GM12874 (cell line): ENCODE measurements around the gene SOX13.

Experiments used
- TF ChIP-seq, protein P1 (sequence below): IDR thresholded peaks from 2 replicates; pipeline ENCODE4 v1.5.1; 2011; ENCODE audit warnings: low read depth, mild to moderate bottlenecking, control low read depth, low read length, moderate library complexity; ENCODE audit not compliant: insufficient read depth

SOX13 gene

DNA sequence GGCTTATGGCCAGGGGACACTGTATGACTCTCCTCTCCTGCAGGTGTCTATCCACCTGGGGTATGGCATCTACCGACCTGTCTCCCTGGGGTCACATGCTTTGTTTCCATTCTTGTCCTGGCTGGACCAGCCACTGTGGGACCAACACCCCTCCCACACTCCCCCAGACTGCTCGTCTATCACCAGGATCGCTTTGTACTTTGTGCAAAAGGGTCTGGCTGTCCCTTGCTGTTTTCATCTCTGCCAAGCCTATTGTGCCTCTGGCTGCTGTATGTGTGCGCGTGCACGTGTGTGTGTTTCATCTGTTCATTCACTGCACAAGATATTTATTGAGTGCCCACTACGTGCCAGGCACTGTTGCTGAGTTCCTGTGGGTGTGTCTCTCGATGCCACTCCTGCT, 53.5 kb downstream of the SOX13 start:
- TF ChIP-seq, protein P1, sequence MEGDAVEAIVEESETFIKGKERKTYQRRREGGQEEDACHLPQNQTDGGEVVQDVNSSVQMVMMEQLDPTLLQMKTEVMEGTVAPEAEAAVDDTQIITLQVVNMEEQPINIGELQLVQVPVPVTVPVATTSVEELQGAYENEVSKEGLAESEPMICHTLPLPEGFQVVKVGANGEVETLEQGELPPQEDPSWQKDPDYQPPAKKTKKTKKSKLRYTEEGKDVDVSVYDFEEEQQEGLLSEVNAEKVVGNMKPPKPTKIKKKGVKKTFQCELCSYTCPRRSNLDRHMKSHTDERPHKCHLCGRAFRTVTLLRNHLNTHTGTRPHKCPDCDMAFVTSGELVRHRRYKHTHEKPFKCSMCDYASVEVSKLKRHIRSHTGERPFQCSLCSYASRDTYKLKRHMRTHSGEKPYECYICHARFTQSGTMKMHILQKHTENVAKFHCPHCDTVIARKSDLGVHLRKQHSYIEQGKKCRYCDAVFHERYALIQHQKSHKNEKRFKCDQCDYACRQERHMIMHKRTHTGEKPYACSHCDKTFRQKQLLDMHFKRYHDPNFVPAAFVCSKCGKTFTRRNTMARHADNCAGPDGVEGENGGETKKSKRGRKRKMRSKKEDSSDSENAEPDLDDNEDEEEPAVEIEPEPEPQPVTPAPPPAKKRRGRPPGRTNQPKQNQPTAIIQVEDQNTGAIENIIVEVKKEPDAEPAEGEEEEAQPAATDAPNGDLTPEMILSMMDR, result no peak

DNA sequence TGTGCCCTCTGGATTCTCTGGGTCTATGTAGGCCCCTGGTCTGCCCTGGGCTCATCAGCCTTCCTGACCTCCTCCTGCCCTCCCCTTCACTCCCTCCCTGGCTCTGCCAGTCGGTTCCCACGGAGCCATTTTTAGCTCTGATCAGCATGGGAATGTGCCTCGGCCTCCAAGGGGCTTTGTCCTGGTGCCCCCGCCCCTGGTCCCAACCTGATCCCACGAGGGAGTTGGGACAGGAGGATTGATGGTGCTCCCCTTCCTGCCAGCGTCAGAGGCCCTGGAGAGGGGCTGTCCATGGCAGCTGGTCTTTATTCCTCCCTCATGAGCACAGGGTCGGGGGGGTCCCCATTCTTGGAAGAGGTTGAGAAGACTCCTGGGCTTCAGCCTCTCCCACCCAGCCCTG, 54.0 kb downstream of the SOX13 start:
- TF ChIP-seq, protein P1, result no peak

DNA sequence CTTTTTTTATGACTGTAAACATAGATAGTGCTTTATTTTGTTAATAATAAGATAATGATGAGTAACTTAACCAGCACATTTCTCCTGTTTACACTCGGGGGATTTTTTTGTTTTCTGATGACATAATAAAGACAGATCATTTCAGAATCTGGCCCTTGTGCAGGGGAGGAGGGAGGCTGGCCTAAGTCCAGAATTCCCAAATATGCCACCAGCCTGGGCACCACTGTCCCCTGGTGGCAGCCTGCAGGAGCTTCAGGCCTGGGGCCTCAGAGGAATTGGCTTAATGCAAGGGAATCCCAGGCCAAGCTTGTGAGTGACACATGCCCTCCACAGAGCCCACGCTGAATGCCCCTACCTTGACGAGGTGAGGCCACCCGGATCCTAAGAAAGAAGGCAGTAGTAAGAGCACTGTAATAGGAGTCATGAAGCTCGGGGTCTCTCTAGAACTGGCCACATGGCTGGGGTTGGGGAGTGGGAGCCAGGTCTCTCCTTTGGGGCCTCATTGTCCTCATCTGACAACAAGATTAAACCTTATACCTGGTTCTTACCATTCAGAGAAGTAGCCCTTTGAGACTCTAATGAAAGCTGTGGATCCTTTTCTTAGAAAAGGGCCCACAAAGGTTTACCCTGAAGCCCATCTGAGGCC, 54.8 kb downstream of the SOX13 start:
- TF ChIP-seq, protein P1, result peak; percentile 66

DNA sequence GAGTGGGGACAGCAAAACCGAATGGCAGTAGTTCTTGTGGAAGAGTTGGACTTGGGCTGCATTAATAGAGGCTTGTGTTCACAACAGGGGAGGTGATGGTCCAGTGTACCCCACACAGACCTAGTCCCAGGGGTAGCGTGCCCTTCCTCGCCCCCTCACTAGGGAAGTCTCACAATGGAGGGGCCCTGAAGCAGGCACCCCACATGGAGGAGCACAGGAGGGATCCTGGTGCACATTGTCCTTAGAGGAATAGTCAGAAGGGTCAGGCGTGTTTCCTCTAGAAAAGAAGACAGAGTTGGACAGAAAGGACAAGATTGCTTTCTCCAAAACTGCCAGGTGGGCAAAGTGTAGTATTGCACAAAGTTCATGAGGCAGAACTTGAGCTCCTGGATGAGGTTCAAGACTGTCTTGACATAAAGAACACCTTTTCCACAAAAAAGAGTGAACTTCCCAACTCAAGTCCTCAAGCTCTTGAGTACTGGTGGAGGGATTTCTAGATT, 55.6 kb downstream of the SOX13 start:
- TF ChIP-seq, protein P1, result no peak

DNA sequence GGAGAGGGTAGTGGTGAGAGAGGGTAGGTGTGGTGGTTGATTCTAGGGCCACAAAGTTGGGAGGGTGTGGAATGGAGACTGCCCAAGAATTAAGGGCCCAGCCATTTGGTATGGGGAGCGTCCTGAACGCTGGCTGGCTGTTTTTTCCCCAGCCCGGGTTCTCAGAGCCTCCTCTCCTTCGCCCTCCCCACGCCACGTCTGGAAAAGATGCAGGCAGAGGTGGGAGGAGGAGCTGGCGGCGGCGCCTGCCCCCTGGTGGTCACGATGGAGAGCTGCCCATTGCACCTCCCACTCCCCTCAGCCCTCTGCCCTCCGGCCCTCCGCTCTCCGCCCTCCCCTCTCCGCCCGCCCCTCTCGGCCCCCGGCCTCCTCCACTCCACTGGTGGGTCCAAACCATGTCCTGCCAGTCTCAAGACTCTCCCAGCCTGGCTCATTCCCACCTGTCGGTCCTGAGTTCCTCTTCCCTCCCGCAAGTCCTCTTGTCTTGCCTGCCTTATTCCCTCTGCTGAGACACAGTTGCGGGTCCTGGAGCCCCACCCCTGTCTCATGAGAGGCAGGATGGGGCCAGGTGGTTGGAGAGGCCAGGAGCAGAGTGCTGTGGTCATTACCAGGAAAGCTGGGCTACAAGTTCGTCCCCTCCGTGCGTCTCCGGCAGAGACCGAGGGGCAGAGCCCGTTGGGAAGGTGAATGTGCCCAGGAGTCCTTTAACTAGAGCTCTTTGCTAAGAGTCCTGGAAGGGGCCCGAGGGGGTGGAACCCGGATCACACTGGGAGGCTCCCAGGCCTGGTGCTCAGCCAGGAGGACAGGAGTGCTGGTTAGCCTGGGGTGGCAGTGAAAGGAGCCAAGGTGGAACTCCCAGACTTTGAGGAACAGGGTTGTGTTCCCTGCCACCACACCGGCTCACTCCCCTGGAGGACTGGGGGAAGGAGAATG, 56.3 kb downstream of the SOX13 start:
- TF ChIP-seq, protein P1, result peak; percentile 95

DNA sequence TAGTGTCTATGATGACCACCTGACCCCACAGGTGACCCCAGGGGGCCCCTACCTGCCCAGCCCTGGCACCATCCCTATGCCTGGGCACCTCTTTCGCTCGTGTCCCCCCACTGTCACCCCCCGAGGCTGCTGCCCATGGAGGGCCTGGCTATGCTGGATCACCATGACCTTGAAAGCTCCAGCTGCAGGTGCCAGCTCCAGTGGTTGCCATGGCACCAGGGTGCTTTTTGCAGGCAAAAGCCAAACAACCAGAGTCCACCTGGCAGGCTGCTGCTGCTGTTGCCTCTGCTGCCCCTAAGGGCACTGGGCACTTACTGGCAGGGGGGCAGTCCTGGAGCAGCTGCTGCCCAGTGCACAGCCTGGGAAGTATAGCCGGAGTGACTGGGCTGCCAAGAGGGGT, 57.3 kb downstream of the SOX13 start:
- TF ChIP-seq, protein P1, result no peak
